Measurements from ENCODE around the gene MOSMO.

GRCh38 chr16:22006636-22007035, 1.3 kb upstream of the MOSMO start:
- TF ChIP-seq CTCF (IDR thresholded peaks at IDR 0.05; ENCODE audit: low read depth, low read length) (no peak), EZH2phosphoT487 (IDR thresholded peaks at IDR 0.05; ENCODE audit: low read depth) (no peak)
